HG03103 (cell line): ENCODE measurements around the gene CYTH3.
"Not testable (repeated sequence)": the region's sequence is repeated elsewhere in the genome, so short reads cannot be mapped to it uniquely, and the experiment has no call there.

Source experiments
- ATAC-seq: cut with Tn5 transposase; IDR thresholded peaks from one replicate; pipeline ENCODE4 v1.9.1; 2021; ENCODE audit warnings: low read depth; ENCODE audit not compliant: unreplicated experiment

The CYTH3 gene

DNA sequence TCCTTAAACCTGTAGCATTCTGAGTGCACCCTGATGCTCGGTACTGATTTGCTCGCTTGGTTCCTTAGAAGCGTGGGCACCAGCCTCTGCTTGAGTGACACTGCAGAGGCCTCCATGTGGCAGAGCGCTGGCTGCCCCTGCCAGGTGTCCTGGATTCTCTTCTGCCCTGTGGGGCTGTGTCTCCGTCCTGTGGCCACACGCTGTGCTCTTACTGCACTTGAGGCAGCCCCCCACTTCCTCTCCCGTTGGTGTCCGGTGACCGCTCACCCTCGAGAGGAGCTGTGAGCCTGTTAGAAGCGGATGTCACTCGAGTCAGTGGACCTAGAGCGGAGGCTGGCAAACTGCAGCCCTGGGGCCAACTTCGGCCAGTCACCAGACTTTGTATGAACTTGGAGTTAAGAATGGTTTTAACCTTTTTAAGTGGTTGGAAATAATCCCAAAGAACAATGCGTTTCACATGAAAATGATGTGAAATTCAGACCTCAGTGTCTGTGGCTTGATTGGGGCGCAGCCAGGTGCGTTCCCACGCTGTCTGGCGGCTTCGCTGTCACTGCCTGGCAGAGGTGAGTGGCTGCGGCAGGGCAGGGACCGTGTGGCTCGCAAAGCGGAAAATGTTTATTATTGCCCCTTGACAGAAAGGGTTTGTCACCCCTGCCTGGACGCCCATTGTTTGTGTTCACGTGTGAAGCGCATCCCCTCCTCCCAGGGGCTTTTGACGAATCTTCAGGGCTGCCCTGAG, 114.6 kb downstream of the CYTH3 start:
- no peak for ATAC-seq

DNA sequence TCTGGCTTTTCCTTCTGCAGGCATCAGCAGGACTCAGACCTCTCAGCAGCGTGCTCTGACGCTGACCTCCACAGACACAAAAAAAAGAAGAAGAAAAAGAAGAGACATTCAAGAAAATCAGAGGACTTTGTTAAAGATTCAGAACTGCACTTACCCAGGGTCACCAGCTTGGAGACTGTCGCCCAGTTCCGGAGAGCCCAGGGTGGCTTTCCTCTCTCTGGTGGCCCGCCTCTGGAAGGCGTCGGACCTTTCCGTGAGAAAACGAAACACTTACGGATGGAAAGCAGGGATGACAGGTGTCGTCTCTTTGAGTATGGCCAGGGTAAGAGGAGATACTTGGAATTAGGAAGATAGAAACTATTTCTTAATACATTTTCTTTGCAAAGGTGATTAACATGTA, 115.7 kb downstream of the CYTH3 start:
- ATAC-seq = no peak

- ATAC-seq = no peak
Measured at GRCh38 chr7:6155596-6155995, 116.8 kb downstream of the CYTH3 start.

DNA sequence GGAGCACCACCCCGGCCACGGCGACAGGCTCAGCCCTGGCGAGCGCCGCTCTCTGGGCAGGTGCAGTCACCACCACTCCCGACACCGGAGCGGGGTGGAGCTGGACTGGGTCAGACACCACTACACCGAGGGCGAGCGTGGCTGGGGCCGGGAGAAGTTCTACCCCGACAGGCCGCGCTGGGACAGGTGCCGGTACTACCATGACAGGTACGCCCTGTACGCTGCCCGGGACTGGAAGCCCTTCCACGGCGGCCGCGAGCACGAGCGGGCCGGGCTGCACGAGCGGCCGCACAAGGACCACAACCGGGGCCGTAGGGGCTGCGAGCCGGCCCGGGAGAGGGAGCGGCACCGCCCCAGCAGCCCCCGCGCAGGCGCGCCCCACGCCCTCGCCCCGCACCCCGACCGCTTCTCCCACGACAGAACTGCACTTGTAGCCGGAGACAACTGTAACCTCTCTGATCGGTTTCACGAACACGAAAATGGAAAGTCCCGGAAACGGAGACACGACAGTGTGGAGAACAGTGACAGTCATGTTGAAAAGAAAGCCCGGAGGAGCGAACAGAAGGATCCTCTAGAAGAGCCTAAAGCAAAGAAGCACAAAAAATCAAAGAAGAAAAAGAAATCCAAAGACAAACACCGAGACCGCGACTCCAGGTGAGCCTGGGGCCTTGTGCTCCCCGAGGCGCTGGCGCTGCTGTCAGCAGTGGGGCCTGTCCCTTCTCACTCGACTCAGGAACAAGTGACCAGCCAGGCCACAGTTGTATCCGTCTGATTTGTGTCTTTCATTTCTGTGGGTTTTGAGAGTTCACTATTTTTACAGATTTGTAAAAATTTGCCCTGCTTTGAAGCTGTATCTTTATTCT, 117.7 kb downstream of the CYTH3 start:
- ATAC-seq = no peak

GRCh38 chr7:6153646-6154541, 118.5 kb downstream of the CYTH3 start:
- no peak for ATAC-seq

DNA sequence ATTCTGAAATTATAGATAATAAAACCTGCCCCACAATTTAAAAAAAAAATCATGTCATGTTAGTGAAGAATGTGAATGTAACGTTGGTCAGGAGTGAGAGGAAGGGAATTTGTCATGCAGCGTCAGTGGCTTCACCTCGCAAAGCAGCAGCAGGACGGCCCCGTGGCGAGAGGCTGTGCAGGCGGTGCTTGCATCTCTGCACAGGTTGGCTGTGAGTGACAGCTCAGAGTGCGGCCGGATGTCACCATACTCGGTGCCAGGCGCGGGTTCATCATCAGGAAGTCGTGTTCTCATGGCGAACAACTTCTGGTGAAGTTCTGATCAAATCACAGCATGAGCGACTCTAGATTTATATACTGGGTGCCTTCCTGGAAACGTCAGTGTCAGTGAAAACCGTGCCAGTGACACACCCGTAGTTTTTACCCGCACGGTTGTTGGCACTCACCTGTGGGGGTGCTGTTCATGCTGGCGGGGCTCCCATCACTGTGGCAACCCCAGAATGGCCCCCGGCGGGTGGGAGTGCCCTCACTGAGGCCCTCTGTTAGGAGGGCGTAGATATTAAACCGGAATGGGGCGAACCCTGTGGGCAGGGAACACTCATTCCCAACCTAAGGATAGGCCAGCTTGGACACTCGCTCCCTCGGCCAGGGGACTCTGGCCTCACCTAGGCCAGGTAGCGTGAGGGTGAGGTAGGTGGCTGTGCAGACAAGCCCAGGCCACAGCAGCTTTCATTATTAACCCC, 120.3 kb downstream of the CYTH3 start:
- ATAC-seq = no peak

DNA sequence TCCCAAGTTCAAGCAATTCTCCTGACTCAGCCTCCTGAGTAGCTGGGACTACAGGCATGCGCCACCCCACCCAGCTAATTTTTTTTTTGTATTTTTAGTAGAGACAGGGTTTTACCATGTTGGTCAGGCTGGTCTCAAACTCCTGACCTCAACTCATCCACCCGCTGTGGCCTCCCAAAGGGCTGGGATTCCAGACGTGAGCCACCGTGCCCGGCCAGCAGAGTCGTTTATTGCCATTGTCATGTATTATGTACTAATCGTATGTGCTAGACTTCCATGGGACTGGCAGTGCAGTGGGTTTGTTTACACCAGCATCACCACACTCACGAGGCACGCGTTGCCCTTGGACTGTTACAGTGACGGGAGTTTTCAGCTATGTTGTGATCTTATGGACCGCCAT, 120.9 kb downstream of the CYTH3 start:
- ATAC-seq = not testable (repeated sequence)

- ATAC-seq = no peak
Measured at GRCh38 chr7:6149996-6150395, 122.4 kb downstream of the CYTH3 start.

- no peak for ATAC-seq
Measured at GRCh38 chr7:6148724-6149360, 123.6 kb downstream of the CYTH3 start.

DNA sequence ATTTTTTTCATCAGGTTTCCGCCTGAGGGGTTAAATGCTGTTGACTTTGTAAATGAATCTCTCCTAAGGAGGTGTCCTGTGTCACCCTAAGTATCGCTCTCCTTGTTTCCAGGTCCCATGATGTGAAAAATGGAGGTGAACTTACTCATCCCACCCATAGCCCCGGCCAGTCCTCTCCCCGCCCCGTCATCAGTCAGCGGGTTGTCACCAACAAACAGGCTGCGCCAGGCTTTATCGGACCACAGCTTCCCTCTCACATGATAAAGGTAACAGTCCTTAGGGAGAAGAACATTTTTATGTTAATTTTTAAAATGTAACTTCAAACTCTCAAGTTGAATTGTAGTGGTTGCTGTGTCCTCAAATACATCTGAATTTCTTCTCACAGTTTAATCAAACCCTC, 124.8 kb downstream of the CYTH3 start:
- ATAC-seq = no peak

DNA sequence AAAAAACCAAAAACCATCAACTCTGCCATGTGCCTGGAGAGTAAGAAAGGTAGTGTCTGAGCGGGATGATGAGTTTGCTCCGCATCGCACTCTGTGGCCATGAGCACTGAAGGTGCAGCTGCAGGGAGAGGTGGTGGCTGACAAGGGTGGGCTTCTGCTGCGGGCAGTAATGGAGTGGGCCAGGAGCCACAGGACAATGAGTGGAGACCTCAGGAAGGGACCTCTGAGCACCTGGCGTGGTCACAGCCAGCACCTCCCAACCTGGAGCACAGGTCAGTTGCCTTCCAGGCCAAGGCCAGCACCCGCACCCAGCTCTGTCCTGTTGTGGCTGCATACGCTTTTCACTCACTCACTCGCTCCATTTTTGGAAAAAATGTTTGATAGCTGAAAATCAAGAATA, 125.8 kb downstream of the CYTH3 start:
- ATAC-seq = no peak

DNA sequence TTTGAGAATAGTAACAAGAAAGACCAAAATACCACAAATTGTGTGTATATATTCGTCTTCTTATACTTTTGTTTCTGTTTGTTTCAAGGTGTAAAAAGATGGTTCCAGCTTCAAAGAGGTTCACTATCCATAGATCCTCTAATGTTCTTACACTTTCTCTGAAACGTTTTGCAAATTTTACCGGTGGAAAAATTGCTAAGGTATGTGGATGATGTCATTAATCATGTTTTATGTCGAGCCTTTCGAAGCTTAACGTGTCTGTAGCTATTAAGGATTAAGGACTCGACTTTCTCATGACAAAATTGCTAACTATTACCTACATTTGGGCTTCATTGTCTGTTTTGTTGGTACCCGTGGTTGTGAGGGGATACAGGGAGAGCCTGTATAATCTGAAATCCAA, 128.4 kb downstream of the CYTH3 start:
- ATAC-seq = no peak

DNA sequence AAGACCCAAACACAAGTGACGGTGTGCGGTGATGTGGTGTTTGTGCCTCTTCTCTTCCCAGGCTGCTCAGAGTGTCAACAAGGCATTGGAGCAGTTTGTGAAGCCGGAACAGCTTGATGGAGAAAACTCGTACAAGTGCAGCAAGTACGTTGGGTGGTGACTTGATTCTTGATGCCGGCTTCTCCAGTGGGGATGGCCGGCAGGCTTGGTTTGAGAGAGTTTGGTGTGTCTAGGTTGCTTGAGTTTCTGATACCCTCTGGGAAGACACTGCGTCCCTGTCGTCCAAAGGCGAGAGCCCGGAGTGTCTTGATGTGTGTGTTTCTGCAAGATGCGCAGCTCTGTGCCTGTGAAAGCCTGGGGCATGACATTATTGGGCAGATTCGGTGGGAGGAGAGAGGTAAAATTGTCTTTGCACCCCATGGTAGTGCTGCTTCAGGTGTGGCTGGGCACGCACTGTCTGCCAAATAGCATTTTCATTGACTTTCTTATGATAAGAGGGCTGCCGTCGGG, 129.5 kb downstream of the CYTH3 start:
- ATAC-seq = no peak

DNA sequence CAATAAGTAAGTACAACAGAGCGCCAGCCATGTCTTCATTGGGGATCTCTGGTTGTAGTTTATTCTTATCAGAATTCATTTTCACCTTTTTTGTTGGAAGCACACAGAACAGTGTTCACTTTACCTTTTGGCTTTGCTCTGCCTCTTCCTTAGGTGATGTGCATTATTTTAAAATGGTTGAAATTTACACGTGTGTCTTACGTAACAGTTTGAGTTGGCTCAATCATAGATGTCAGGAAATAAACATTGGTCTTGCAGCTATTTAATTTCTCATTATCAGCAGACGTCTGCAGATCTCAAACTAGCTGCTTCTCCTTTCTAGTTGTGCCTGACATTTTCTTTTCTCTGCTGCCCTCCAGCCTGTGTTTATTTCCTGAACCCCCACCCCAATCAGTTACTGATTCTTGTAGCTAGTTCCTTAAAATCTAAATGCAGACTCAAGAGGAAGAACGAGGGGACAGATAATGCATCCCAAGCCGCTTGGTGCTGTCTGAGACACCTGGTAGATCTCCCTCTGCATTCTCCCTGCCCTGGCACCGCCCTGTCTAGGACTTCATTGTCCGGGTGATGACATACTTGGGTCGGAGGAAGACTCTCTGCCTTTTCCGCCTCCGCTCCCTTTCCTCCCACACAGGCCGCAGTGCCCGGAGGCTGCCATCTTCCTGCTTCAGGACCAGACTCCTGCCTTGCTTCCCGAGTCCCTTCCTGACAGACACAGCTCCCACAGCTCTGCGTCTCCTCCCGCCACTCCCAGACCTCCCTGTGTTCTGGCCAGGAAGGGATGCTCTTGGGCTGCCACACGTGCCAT, 133.0 kb downstream of the CYTH3 start:
- ATAC-seq = no peak

GRCh38 chr7:6136475-6136874, 135.9 kb downstream of the CYTH3 start:
- no peak for ATAC-seq

DNA sequence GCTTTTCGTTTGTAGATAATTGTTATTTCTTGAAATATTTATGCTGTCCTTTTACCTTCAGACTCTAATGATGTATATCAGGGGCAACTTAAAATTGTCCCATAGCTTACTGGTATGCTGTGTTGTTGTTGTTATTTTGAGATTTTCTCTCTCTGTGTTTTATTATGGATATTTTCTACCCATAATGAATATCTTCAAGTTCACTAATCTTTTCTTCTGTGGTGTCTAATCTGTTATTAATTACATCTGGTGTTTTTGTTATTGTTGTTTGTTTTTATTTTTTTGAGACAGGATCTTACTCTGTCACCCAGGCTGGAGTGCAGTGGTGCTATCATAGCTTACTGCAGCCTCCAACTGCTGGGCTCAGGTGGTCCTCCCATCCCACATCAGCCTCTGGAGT, 139.2 kb downstream of the CYTH3 start:
- ATAC-seq = no peak

DNA sequence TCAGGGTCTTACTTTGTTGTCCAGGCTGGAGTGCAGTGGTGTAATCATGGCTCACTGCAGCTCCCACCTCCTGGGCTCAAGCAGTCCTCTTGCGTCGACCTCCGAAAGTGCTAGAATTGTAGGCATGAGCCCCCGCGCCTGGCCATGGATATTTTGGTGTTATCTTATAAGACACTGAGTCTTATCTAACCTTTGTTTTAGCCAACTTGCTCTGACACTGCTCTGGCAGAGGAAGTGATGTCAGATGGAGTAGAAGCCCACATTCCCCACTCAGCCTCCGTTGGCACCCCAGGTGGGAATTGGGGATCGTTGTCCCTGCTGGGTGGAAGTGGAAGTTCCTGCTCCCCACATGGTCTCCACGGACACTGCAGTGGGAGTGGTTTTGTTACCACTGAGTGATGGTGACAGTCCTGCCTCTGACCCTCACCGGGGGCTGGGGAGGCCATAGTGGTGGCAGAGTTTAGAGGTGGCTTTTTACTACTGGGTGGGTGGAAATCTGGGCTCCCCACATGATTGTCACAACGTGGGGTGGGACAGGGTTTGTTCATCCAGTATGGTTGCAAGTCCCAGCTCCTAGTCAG, 142.3 kb downstream of the CYTH3 start:
- ATAC-seq = no peak

GRCh38 chr7:6128205-6128604, 144.2 kb downstream of the CYTH3 start:
- ATAC-seq = no peak
